NCI-H2107 (cell line): ENCODE measurements around the gene MTF1.
"Not testable (repeated sequence)": the region's sequence is repeated elsewhere in the genome, so short reads cannot be mapped to it uniquely, and the experiment has no call there.

ENCODE experiments used
- DNase-seq: peaks from one replicate; lab custom pipeline; 2025; lab: John Stamatoyannopoulos, UW

Gene MTF1

GRCh38 chr1:37792943-37793686 lies 66.3 kb downstream of the MTF1 start:
- no peak for DNase-seq

- no peak for DNase-seq
These were observed 76.9 kb downstream of the MTF1 start for GRCh38 chr1:37782491-37782890.

- no peak for DNase-seq
These were observed 80.7 kb downstream of the MTF1 start for GRCh38 chr1:37778654-37779053.

GRCh38 chr1:37776946-37777516 lies 82.4 kb downstream of the MTF1 start:
- DNase-seq = no peak

GRCh38 chr1:37771440-37771839 lies 88.0 kb downstream of the MTF1 start:
- DNase-seq = not testable (repeated sequence)

- no peak for DNase-seq
These were observed 91.9 kb downstream of the MTF1 start for GRCh38 chr1:37767488-37767887.

- no peak for DNase-seq
These were observed 93.3 kb downstream of the MTF1 start for GRCh38 chr1:37765916-37766664.

GRCh38 chr1:37764888-37765441 lies 94.4 kb downstream of the MTF1 start, which contains the start of gene EPHA10:
Gene EPHA10, minus strand, starts transcription at chr1:37765120. Its CDS starts 54 bp downstream, at chr1:37765066.
- DNase-seq = no peak

GRCh38 chr1:37764414-37764825 lies 95.0 kb downstream of the MTF1 start:
- DNase-seq = no peak

- DNase-seq = no peak
These were observed 95.5 kb downstream of the MTF1 start for GRCh38 chr1:37763791-37764413.

- no peak for DNase-seq
These were observed 96.9 kb downstream of the MTF1 start for GRCh38 chr1:37762516-37762915.

- no peak for DNase-seq
These were observed 97.8 kb downstream of the MTF1 start for GRCh38 chr1:37761416-37762095.
